A549 treated with AZD9567 at 1 μM for 4 hours (cell line): ENCODE data around the gene FAM171A2. TPM values are rescaled to one million over a fixed set of nuclear protein-coding genes. Genes with fewer than 3 reads are reported as not detected.

Source experiments
- total RNA-seq: library from RNA; stranded (reverse); fragments of 200-300 nt; extraction: Qiagen RNA extraction; gene quantifications from 5 replicates; pipeline ENCODE4 v1.2.3, GENCODE V29; 2022; ENCODE audit not compliant: insufficient read depth

FAM171A2 gene
- total RNA-seq: 2.8 to 5.0 TPM (median 3.7 TPM) in 5 replicates

DNA sequence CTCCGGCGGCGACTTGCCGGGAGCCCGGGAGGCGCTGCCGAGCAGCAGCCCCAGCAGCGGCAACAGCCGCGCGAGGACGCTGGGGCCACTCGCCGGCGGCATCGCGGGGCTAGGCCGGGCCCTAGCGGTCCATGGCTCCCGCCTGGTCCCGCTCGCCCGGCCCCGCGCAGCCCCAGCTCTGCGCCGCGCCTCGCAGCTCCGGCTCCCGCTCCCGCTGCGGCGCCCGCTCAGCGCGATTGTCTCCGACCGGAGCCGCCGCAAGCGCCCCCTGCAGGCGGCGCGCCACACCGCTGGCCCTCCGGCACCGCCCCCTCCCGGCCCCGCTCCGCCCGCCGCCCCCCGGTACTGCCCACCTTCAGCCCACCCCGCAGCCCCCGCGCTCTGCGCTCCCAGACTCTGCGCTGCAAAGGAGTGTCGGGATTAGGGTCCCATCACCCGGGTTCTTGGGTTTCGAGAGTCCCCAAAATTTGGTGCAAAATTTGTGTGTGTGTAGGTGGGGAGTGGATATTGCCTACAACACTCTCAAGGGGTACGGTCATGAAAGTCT is at the start of gene FAM171A2:
Gene FAM171A2 (minus strand): TSS at position 241 of the 547 bp plus-strand sequence. CDS start 139 bp downstream, at position 102.

DNA sequence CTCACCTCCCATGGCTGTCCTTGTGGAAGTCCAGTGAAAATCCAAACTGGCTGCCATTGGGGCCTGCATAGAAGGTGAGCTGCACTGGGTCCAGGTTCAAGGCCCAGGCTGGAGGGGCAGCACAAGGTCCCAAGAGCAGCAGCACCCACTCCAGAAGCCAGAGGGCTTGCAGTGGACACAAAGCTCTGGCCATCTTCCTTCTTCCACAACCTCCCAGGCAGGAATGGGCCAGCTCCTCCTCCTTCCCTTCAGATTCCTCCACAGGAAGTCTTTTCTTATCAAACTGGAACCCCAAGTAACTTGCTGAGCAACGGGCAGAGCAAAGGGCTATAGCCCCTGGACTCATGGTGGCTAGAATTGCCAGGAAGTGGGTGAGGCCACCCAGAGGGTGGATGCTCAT is 25.6 kb upstream of the FAM171A2 start, which contains the start of gene ITGA2B:
Gene ITGA2B (minus strand): TSS at position 369 of the 400 bp plus-strand sequence. CDS start 176 bp downstream, at position 193.

DNA sequence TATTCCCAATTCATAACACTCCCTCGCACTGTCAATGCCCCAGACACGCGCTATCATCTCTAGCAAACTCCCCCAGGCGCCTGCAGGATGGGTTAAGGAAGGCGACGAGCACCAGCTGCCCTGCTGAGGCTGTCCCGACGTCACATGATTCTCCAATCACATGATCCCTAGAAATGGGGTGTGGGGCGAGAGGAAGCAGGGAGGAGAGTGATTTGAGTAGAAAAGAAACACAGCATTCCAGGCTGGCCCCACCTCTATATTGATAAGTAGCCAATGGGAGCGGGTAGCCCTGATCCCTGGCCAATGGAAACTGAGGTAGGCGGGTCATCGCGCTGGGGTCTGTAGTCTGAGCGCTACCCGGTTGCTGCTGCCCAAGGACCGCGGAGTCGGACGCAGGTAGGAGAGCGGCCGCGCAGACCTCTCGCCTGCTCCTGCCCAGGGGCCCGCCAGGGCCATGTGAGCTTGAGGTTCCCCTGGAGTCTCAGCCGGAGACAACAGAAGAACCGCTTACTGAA is 18.7 kb downstream of the FAM171A2 start, which contains the start of gene GRN:
Gene GRN (plus strand): TSS at position 364 of the 515 bp plus-strand sequence. CDS start 3,863 bp downstream, outside the sequence.

DNA sequence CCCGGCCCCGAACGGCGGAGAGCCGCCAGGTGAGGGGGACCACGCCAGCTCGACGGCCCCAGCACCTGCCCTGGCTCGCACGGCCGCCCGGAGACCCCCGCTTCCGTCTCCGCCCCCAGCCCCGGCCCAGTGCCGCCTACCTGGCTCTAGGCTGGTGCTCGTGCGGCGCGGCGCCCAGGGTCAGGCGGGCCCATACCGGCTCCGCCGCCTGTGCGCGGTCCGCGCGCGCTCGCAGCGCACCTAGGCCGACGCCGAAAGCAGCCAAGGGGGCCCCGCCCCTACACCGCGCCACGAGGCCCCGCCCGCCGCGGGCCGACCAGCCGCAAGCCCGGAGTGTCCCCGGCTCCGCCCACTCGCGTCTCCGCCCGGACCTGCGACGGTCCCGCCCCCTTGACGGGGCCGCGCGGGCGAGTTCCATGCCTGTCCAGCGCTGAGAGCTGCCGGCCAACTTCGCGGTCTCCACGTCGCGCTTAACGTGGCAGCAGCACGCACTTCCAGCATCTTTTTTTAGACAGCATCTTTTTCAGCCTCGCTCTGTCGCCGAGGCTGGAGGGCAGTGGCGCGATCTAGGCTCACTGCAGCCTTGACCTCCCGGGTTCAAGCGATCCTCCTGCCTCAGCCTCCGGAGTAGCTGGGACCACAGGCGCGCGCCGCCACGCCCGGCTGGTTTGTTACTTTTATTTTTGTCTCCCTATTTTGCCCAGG is 38.9 kb downstream of the FAM171A2 start, which contains the start of gene SLC25A39:
Gene SLC25A39 (minus strand): TSS at position 253 of the 705 bp plus-strand sequence. CDS start 1,261 bp downstream, outside the sequence.

DNA sequence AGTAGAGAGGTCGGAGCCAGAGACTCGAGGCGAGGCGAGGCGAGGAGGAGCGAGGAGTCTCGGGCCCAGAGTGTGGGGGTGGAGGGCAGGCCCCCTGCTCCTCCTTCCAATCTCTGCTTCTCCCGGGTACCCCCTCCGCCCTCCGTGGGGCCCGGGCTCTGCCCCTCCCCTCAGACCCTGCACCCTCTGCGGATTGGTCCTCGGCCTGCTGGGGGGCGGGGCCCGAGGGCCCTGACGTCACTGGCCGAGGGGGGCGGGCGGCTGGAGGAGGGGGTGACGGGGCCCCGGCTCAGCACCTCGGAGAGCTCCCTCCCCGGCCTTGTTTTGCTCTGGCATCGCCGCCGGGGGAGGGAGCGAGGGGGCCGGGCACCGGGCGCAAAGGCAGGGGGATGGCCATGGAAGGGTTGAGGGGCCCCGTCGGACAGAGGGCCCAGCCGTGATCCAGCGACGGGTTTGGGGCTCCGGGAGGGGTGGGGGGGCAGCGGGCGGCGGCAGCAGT is 55.3 kb downstream of the FAM171A2 start, which contains the start of gene RUNDC3A:
Gene RUNDC3A (plus strand): TSS at position 282 of the 499 bp plus-strand sequence. CDS start 232 bp downstream, outside the sequence.

Other genes with a start within 250 kb of the FAM171A2 start
- 13.0 to 16.7 TPM (median 15.6 TPM) in 5 replicates for gene HDAC5, start 240.2 kb downstream of the FAM171A2 start, total RNA-seq
- gene HROB, start 221.9 kb downstream of the FAM171A2 start, total RNA-seq: 9.4 to 12.1 TPM (median 9.6 TPM) in 5 replicates
- gene ASB16, start 193.1 kb downstream of the FAM171A2 start, total RNA-seq: 0.08 to 0.19 TPM (median 0.14 TPM) in 4 of 5 replicates, not detected in the other
- 20.8 to 39.2 TPM (median 39.2 TPM) in 5 replicates for gene TMUB2, start 176.9 kb downstream of the FAM171A2 start, total RNA-seq
- 54.2 to 68.0 TPM (median 63.3 TPM) in 5 replicates for gene ATXN7L3, start 164.0 kb downstream of the FAM171A2 start, total RNA-seq
- gene UBTF, start 144.2 kb downstream of the FAM171A2 start, total RNA-seq: 73.6 to 88.8 TPM (median 86.3 TPM) in 5 replicates
- gene SLC4A1, start 95.7 kb downstream of the FAM171A2 start, total RNA-seq: not detected in 5 replicates
- 0.49 to 0.78 TPM (median 0.72 TPM) in 5 replicates for gene RUNDC3A, start 55.3 kb downstream of the FAM171A2 start, total RNA-seq
- gene SLC25A39, start 39.0 kb downstream of the FAM171A2 start, total RNA-seq: 160 to 218 TPM (median 207 TPM) in 5 replicates
- gene GRN, start 18.6 kb downstream of the FAM171A2 start, total RNA-seq: 201 to 245 TPM (median 235 TPM) in 5 replicates
- 1.7 to 1.9 TPM (median 1.8 TPM) in 4 of 5 replicates, not detected in the other for gene ITGA2B, start 25.8 kb upstream of the FAM171A2 start, total RNA-seq
- 19.8 to 25.5 TPM (median 23.3 TPM) in 5 replicates for gene GPATCH8, start 139.6 kb upstream of the FAM171A2 start, total RNA-seq
- gene FZD2, start 193.6 kb upstream of the FAM171A2 start, total RNA-seq: 24.6 to 31.4 TPM (median 27.7 TPM) in 5 replicates